GM18505 (cell line): ENCODE data around the gene EHHADH.

ENCODE experiments used
- ATAC-seq: cut with Tn5 transposase; IDR thresholded peaks from one replicate; pipeline ENCODE4 v1.9.1; 2021; ENCODE audit not compliant: unreplicated experiment
- POLR2A ChIP-seq: IDR thresholded peaks from 4 replicates; pipeline ENCODE4 v1.6.1; 2011; ENCODE audit warnings: borderline replicate concordance; ENCODE audit not compliant: insufficient read depth, insufficient read length; ENCODE audit errors: extremely low read depth

The EHHADH gene

GRCh38 chr3:185153861-185154629, 99.8 kb downstream of the EHHADH start:
- no peak for ATAC-seq
- no peak for TF ChIP-seq POLR2A

- no peak for ATAC-seq
- TF ChIP-seq POLR2A: no peak
Measured at GRCh38 chr3:185153171-185153771, 100.6 kb downstream of the EHHADH start.

GRCh38 chr3:185152410-185153170, 101.3 kb downstream of the EHHADH start, which contains the start of gene C3orf70:
TSS of gene C3orf70 (minus strand) at chr3:185153060. CDS start at chr3:185152823, 237 bp downstream.
- no peak for TF ChIP-seq POLR2A
- ATAC-seq: no peak

DNA sequence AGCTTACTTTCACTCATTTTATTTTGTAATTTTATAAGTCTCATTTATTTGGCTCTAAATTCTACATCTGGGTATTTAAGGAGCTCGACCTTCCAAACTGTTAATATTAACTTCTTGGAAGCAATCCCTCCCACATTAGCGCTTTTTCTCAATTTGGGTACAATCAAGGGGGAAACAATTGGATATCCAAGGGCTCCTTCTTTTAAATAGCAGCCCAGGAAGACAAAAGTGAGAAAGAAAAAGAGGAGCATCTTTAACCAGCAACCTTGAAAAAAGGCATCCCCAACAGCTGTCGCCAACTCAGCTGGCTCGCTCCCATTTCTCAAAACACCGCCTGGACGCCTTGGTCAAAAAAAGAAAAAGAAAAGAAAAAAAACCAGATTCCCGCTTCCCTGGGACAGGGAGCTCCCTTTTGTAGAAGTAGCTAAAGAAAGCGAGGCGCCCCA, 101.9 kb downstream of the EHHADH start:
- no peak for ATAC-seq
- no peak for TF ChIP-seq POLR2A

DNA sequence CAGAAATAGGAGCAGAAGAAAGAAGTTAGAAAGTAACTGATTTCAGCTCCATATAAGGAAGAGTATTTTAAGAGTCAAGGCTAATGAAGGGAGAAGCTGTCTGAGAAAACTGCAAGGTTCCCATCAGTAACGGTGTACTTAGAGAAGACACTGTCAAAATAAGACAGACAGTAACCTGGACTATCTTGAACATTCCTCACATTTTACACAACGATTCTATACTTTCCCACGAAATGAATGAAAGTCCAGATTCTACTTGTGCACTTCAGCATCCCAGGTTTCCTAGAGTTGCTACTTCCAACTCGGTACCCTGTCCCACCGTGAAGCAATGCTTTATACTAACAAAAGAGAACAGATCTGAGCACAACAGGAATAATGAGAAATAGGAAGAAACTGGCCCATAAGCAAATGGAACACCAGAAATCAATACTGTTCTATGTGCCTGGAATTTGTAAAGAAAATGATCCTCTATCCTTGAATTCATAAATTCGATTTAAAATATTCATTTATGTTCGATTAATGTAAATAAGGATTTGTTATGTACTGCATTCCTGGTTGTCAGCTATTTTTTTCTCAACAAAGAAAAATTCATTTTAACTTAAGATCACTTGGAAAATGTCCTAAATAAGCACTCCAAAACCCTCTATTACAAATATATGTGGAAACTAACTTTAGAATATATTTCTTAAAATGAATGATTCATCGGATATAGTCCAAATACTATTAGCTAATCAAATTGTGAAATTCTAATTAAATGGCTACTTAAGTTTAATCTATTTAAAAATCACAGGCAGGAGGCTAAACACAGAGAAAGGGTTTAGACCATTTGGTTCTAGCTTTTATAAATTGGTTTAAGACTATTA, 102.5 kb downstream of the EHHADH start:
- ATAC-seq: no peak
- TF ChIP-seq POLR2A: no peak

DNA sequence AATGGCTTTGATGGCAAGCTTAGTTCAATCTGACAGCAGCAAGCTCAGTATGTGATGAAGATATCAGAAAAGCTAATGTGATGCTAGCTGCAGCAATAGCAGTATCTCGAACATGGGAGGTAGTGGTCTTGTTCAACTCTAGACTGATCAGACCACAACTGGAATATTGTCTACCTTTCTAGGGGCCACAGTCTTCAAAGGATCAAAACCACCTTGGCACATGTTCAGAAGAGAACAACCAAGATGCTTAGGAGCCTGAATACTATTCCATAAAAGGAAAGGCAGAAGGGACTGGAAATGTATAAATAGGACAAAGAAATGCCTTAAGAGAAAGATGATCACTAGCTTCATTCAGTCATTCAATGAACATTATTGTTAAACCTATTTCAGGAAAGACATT, 103.3 kb downstream of the EHHADH start:
- TF ChIP-seq POLR2A: no peak
- no peak for ATAC-seq

GRCh38 chr3:185149591-185149990, 104.3 kb downstream of the EHHADH start:
- TF ChIP-seq POLR2A: no peak
- no peak for ATAC-seq

GRCh38 chr3:185145511-185145910, 108.3 kb downstream of the EHHADH start:
- no peak for ATAC-seq
- no peak for TF ChIP-seq POLR2A

DNA sequence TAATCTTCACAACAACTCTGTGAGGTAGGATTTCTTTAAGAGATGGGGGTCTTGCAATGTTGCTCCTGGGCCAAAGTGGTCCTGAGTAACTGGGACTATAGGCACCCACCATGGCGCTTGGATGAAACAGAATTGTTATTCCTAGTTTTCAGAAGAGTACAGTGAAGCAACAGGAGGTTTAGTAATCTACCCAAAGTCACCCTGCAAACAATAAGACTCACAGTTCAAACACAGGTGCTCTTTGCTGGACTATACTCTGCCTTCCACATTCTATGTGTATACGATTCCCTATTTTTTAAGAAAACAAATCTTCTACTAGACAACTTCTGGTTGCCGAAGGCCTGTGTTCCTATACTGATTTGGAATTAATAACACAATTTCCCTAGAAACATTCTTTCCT, 109.1 kb downstream of the EHHADH start:
- ATAC-seq: no peak

More for the DNA sequence above, 109.1 kb downstream of the EHHADH start:
- no peak for TF ChIP-seq POLR2A
